GM18517 (cell line): ENCODE data around the gene SMPD1.

ENCODE experiments used
- ATAC-seq: cut with Tn5 transposase; IDR thresholded peaks from one replicate; pipeline ENCODE4 v1.9.1; 2021; ENCODE audit warnings: mild to moderate bottlenecking, moderate library complexity; ENCODE audit not compliant: unreplicated experiment

The SMPD1 gene

GRCh38 chr11:6410695-6411430, 20.6 kb downstream of the SMPD1 start:
- no peak for ATAC-seq

GRCh38 chr11:6411594-6412031, 21.3 kb downstream of the SMPD1 start:
- ATAC-seq: no peak

GRCh38 chr11:6413791-6414201, 23.5 kb downstream of the SMPD1 start:
- ATAC-seq: no peak

DNA sequence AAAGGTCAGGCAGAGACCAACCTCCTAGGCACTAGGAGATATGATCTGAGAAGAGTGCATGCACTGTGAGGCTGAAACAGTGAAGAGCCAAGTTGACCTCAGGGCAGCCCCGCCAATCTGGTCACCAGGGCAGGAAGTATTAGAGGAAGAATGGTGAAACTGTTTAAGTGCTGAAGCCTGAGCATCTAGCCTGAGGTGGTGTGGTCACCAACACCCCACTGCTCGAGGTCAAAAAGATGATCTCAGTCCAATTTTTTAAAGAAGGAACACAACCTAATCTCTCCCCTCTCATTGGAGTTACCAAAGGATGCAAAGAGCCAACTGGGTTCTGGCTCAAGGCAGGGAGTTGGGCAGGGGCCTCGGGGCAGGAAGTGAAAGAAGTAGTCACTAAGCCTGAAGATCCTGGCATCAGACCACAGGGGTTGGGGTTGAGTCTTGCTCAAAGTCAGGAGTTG, 24.6 kb downstream of the SMPD1 start:
- no peak for ATAC-seq

GRCh38 chr11:6415797-6416196, 25.5 kb downstream of the SMPD1 start:
- no peak for ATAC-seq

DNA sequence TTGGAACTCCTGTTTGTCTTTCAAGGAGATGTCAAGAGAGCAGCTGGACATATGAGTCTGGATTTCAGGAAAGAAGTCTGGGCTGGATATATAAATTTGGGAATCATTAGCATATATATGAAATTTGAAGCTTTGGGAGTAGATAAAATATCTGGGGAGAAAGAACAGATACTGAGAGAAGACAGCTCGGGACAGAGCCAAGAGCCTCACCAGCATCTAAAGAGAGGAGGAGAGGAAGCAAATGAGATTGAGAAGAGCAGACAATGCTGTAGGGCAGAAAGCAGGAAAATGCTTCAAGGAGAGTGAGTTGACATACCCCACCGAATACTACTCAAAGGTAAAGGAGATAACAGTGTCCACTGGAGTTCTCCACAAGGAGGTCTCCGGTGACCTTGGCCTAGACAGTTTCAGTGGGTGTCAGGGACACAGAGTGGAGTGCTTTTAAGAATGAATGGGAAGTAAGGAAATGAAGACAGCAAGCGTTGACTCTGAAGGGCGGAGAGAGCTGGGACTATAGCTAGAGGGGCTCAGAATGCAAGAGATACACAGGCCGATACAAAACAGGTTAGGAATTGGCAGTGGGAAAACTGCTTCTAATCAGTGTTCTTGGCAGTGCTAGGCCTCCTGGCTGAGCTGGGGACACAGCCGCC, 27.8 kb downstream of the SMPD1 start:
- no peak for ATAC-seq

GRCh38 chr11:6418557-6419008, 28.3 kb downstream of the SMPD1 start:
- no peak for ATAC-seq

GRCh38 chr11:6419009-6419631, 28.8 kb downstream of the SMPD1 start, which contains the start of gene APBB1:
Gene APBB1 (minus strand): TSS chr11:6419094. CDS start chr11:6411347, 7,747 bp downstream.
- no peak for ATAC-seq

DNA sequence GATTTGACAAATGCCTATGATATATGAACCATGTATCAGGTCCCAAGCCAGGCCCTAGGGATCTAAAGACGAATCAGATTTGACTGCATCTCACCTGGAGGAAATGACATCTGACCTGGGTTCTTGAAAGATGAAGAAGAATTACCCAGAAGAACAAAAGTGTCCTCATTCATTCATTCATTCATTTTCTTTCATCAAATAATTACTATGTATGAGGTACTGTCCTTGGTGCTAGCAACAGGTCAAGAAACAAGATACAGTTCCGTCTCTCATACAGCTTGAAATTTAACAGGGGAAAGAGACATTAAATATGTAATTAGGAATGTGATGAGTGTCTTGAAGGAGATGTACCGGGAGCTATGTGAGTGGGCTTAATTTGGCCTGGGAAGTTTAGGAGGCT, 30.4 kb downstream of the SMPD1 start:
- no peak for ATAC-seq

- no peak for ATAC-seq
These were observed 37.2 kb downstream of the SMPD1 start for GRCh38 chr11:6427516-6427915.

DNA sequence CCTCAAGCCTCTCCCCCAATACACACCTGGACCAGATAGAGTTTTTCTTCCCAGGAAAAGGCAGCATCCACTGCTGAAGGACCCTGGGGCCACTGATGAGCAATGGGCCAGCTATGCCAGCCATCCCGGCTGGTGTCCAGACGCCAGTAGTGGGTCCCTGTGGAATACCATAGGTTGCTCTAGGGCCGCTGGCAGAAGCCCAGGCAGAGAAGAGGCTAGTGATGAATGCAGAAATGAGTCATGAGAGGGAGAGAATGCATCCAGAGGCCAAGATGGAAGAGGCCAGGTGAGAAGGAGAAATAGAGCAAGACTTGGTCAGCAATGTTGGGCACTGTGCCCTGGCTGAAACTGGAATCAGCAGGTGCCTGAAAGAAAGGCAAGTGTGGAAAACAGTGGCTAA, 41.6 kb downstream of the SMPD1 start:
- ATAC-seq: no peak

DNA sequence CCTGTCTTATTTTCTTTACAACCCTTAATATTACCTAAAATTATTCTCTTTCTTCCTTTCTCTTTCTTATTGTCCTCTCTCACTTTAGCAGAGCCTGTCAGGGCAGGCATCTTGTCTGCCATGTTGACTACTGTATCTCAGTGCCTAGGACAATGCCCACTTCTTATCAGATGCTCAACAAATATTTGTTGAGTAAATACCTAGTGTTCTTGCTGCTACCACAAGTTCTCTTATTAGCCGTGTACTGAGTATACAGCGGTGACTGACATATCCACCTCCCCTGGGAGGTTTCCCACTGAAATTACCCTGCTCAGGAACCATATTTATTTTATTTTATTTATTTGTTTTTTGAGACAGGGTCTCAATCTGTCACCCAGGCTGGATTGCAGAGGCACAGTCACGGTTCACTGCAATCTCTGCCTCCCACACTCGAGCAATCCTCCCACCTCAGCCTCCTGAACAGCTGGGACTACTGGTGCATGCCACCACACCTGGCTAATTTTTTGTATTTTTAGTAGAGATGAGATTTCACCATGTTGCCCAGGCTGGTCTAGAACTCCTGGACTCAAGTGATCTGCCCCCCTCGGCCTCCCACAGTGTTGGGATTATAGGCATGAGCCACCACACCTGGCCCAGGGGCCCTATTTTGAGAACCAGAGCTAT, 43.9 kb downstream of the SMPD1 start:
- peak; percentile 58 for ATAC-seq

DNA sequence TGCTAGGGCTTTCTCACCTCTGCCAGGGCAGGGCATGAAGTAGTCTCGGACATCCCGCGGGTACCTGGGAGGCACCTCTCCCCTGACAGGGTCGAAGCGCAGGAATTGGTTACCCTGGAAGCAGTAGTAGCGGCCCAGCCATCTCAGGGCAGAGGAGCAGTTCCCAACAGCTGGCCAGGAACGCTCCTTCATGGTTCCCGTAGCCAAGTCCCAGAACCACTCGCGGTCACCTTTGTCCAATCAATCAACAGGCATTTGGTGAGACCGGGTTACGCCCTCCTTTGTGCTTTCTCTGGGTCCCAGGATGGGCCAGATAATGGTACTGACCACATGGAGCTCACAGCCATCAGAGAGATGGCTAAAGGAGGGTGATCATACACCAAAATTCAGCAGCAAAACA, 47.1 kb downstream of the SMPD1 start:
- ATAC-seq: no peak

DNA sequence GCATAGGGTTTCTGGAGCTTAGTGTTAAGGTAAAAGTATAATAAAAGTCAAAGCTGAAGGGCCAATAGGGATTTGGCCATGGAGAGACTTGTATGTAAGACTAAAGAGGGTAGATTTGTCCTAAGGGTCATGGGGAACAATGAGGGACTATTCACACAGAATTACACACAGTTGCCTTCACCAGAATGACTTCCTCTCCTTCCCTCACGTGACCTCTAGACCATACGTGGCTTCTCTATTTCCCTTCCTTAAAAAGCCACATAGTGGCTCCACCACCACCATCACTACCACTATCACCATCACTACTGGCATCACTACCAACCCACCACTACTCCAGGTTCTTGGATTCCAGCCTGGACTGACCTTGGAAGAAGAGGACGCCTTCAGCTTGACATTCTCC, 47.7 kb downstream of the SMPD1 start:
- no peak for ATAC-seq

DNA sequence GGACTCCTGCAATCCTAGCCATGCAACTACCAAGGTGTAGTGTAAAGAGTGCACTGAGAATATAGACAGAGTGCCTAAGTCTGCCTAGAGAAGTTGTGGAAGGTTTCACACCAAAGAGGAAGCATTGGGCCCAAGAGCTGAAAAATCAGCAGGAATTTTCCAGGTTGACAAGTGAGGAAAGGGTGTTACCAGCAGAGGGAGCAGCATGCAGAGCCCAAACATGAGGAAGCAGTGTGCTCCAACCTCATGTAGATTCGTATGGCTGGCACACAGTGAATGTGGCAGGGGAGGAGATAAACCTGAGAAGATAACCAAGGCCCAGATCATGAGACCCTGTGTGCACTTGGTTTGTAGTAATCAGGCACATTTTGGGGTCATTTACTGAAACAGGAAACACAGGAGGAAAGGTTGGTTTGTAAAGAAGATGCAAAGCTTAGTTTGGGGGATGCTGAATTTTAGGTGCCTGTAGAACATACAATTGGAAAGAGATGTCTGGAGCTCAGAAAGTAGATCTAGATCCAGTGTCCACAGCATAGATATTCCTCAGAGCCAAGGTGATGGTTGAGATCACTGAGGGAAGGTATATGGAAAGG, 48.8 kb downstream of the SMPD1 start:
- ATAC-seq: no peak

- no peak for ATAC-seq
These were observed 50.7 kb downstream of the SMPD1 start, which contains the start of gene HPX for GRCh38 chr11:6440906-6441358. Gene HPX (minus strand): TSS chr11:6440987. CDS start chr11:6440963, 24 bp downstream.

DNA sequence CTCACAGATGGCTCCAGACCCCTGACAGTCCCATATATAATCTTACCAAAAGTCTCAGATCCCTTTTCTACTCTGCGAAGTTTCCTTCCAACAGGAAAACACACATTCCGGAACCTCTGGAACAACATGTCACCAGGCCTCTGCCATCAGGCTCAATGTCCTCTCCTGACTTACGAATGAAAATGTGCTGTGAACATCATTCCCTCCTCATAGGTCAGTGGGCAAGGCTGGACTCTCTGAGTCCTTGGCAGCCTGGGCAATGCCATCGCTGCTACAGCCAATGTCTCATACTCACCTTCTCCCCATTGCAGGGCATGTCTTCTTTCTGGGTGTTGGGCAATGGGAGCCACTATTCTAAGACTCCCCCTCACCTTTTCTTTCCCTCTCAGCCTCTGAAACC, 52.2 kb downstream of the SMPD1 start:
- no peak for ATAC-seq

- peak; percentile 72 for ATAC-seq
These were observed 53.2 kb downstream of the SMPD1 start for GRCh38 chr11:6443269-6444003.
